AG09319 (cell line): Measurements from ENCODE around the gene EWSR1.

Experiments
- DNase-seq: peaks from one replicate; pipeline ENCODE4 v3.0.0-alpha.2; 2010; ENCODE audit warnings: low read depth; ENCODE audit errors: extremely low read depth
- TF ChIP-seq, protein P1 (sequence below): IDR thresholded peaks from 2 replicates; pipeline ENCODE4 v1.5.1; 2011; ENCODE audit warnings: low read depth, mild to moderate bottlenecking, inconsistent platforms, low read length, moderate library complexity

EWSR1 gene

DNA sequence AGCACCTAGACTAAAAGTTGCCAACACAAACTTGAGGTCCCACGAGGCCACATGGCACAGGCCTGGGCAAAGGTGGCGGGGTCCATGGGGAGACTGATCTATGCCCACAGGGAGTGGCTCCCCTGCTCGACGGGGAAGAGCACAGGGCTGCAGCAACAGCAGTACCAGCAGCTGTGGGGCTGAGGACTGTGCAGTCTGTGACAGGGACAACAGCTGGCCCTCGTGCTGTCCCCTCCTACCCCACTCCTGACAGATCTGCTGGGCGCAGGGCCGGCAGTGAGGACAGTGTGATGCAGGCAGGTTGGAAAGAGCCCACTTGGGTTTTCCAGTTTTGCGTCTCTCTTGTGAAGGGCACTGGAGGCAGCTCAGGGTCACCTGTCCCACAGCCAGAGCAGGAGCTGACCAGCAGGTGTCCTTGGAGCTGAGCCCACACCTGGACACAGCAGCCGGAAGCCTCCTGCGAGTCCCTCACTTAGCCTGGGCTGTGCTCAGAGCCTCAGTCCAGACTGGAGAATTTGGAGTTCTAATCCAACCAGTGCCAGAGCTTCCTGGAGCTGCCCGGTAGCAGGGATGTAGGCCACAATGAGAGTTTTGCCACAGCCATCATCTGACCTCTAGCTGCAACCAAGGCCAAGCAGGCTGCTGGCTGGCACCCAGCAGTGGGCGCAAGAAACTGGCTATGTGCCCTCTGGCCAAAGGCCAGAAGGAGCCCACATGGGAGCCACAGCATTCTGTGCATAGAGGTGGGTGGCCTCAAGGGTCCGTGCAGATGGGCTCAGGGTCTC, 34.8 kb downstream of the EWSR1 start:
- TF ChIP-seq, protein P1, sequence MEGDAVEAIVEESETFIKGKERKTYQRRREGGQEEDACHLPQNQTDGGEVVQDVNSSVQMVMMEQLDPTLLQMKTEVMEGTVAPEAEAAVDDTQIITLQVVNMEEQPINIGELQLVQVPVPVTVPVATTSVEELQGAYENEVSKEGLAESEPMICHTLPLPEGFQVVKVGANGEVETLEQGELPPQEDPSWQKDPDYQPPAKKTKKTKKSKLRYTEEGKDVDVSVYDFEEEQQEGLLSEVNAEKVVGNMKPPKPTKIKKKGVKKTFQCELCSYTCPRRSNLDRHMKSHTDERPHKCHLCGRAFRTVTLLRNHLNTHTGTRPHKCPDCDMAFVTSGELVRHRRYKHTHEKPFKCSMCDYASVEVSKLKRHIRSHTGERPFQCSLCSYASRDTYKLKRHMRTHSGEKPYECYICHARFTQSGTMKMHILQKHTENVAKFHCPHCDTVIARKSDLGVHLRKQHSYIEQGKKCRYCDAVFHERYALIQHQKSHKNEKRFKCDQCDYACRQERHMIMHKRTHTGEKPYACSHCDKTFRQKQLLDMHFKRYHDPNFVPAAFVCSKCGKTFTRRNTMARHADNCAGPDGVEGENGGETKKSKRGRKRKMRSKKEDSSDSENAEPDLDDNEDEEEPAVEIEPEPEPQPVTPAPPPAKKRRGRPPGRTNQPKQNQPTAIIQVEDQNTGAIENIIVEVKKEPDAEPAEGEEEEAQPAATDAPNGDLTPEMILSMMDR, result no peak
- no peak for DNase-seq

- TF ChIP-seq, protein P1, result no peak
- no peak for DNase-seq
These were observed 37.7 kb downstream of the EWSR1 start for GRCh38 chr22:29305836-29306174.

DNA sequence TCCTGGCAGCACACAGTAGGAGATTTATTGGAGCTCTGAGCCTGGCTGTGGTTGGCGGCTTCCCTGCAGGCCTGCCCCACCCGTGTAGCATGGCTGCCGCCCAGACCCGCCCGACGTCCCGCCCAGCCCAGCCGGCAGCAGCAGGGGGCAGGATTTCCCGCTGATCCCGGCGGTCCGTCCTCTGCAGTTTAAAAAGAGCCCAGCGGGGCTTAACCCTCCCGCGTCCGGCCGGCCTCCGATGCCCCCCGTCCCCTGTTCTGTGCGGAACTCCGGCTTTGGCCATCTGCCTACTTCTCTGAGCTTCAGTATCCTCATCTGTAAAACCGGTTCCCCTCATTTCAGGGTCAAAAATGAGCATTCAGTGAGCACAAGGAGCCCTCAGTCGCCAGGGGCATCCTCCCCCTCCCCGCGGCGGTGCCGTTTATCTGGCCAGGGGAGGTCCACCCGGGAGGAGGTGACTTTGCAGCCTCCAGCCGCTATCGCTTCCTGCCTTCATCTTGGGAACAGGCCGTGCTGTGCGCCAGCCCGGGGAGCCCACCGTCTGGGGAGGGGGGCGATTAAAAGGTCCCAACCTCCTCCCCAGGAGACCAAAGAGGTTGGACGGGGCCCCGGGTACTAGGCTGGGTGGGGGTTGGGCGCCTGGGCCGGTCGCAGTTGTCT, 38.2 kb downstream of the EWSR1 start, which contains the start of gene GAS2L1:
TSS of gene GAS2L1 (plus strand) at position 476 of the 660 bp plus-strand sequence. CDS start 1,456 bp downstream, outside the sequence.
- peak; percentile 47 for DNase-seq
- TF ChIP-seq, protein P1, result peak; percentile 65

- DNase-seq, result no peak
- TF ChIP-seq, protein P1, result no peak; the same call in 1 of the 2 replicates
These were observed 38.9 kb downstream of the EWSR1 start for GRCh38 chr22:29306835-29307595.

- TF ChIP-seq, protein P1, result no peak; the same call in 1 of the 2 replicates
- DNase-seq, result no peak
These were observed 39.6 kb downstream of the EWSR1 start for GRCh38 chr22:29307596-29308147.

DNA sequence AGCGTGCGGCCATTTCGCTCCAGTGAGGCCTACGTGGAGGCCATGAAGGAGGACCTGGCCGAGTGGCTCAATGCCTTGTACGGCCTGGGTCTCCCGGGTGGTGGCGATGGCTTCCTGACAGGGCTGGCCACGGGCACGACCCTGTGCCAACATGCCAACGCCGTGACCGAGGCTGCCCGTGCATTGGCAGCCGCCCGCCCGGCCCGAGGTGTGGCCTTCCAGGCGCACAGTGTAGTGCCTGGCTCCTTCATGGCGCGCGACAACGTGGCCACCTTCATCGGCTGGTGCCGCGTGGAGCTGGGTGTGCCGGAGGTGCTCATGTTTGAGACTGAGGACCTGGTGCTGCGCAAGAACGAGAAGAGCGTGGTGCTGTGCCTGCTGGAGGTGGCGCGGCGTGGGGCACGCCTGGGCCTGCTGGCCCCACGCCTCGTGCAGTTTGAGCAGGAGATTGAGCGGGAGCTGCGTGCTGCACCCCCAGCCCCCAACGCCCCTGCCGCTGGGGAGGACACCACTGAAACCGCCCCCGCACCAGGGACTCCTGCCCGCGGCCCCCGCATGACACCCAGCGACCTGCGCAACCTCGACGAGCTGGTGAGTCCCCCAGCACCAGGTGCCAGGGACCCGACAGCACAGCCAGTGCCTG, 40.2 kb downstream of the EWSR1 start:
- no peak for DNase-seq
- TF ChIP-seq, protein P1, result no peak
